OCI-LY1 (cell line): Measurements from ENCODE around the gene PRKACB.
"Not testable (repeated sequence)": the region's sequence is repeated elsewhere in the genome, so short reads cannot be mapped to it uniquely, and the experiment has no call there.

Experiments used
- EZH2 ChIP-seq: fragments of 200-600 bp; sonication (generic), shearing (Covaris generic); IDR thresholded peaks from 2 replicates; pipeline ENCODE4 v1.8.0; 2017; ENCODE audit warnings: borderline replicate concordance, mixed run types, mild to moderate bottlenecking, antibody characterized with exemption, low read length, moderate library complexity, mixed read lengths
- TF ChIP-seq, protein P1 (sequence below): fragments of 200-600 bp; sonication (generic), shearing (Covaris generic); IDR thresholded peaks from 2 replicates; pipeline ENCODE4 v1.5.1; 2017; ENCODE audit warnings: mild to moderate bottlenecking, antibody characterized with exemption, low read length, moderate library complexity, mixed read lengths

DNA sequence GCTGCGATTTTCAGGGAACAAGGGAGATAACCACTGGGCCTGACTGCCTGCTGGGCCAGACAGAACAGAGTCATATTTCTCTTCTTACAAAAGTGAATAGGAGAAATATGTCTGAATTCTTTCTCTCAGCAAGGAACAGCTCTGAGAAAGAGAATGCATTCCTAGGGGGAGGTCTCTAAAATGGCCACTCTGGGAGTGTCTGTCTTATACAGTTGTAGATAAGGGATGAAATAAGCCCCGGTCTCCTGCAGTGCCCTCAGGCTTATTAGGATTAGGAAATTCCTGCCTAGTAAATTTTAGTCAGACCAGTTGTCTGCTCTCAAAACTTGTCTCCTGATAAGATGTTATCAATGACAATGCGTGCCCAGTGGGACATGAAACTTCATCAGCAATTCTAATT, 143.3 kb downstream of the PRKACB start:
- TF ChIP-seq, protein P1, sequence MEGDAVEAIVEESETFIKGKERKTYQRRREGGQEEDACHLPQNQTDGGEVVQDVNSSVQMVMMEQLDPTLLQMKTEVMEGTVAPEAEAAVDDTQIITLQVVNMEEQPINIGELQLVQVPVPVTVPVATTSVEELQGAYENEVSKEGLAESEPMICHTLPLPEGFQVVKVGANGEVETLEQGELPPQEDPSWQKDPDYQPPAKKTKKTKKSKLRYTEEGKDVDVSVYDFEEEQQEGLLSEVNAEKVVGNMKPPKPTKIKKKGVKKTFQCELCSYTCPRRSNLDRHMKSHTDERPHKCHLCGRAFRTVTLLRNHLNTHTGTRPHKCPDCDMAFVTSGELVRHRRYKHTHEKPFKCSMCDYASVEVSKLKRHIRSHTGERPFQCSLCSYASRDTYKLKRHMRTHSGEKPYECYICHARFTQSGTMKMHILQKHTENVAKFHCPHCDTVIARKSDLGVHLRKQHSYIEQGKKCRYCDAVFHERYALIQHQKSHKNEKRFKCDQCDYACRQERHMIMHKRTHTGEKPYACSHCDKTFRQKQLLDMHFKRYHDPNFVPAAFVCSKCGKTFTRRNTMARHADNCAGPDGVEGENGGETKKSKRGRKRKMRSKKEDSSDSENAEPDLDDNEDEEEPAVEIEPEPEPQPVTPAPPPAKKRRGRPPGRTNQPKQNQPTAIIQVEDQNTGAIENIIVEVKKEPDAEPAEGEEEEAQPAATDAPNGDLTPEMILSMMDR, result not testable (repeated sequence)
- not testable (repeated sequence) for TF ChIP-seq EZH2
